ENCODE measurements around the gene JPH3.

JPH3 gene

GRCh38 chr16:87601401-87601981 is 817 bp upstream of the JPH3 start:
- no peak for DNase-seq

- DNase-seq = peak; percentile 29 to 32
Measured at GRCh38 chr16:87602821-87603683, 744 bp downstream of the JPH3 start.

- peak in 1 of 2 experiments; percentile 25 for DNase-seq
Measured at GRCh38 chr16:87603684-87604633, 1.7 kb downstream of the JPH3 start.

- no peak for DNase-seq
Measured at GRCh38 chr16:87604634-87605111, 2.4 kb downstream of the JPH3 start.

- DNase-seq = no peak
Measured at GRCh38 chr16:87607223-87607622, 4.9 kb downstream of the JPH3 start.

GRCh38 chr16:87607871-87608270 is 5.6 kb downstream of the JPH3 start:
- no peak for DNase-seq

- DNase-seq = peak; percentile 55 to 58
Measured at GRCh38 chr16:87608400-87608985, 6.2 kb downstream of the JPH3 start.

- DNase-seq = no peak
Measured at GRCh38 chr16:87610026-87610425, 7.7 kb downstream of the JPH3 start.

- DNase-seq = no peak
Measured at GRCh38 chr16:87611456-87611855, 9.1 kb downstream of the JPH3 start.

- no peak for DNase-seq
Measured at GRCh38 chr16:87613961-87614360, 11.7 kb downstream of the JPH3 start.

GRCh38 chr16:87615621-87616041 is 13.3 kb downstream of the JPH3 start:
- DNase-seq = no peak

- DNase-seq = no peak
Measured at GRCh38 chr16:87616556-87616955, 14.2 kb downstream of the JPH3 start.

- DNase-seq = no peak
Measured at GRCh38 chr16:87618216-87618615, 15.9 kb downstream of the JPH3 start.

- no peak for DNase-seq
Measured at GRCh38 chr16:87619360-87620200, 17.3 kb downstream of the JPH3 start.

GRCh38 chr16:87620201-87620495 is 17.8 kb downstream of the JPH3 start:
- DNase-seq = no peak

- DNase-seq = no peak
Measured at GRCh38 chr16:87621550-87621829, 19.2 kb downstream of the JPH3 start.

GRCh38 chr16:87621976-87622713 is 19.8 kb downstream of the JPH3 start:
- DNase-seq = no peak

- DNase-seq = no peak
Measured at GRCh38 chr16:87622756-87623319, 20.5 kb downstream of the JPH3 start.

- no peak for DNase-seq
Measured at GRCh38 chr16:87625241-87625797, 23.0 kb downstream of the JPH3 start.

- DNase-seq = no peak
Measured at GRCh38 chr16:87626401-87626800, 24.1 kb downstream of the JPH3 start.

GRCh38 chr16:87626905-87627304 is 24.6 kb downstream of the JPH3 start:
- no peak for DNase-seq

Data from activated T-cell treated with anti-CD3 and anti-CD28 coated beads, Interleukin-2, amount 50 U/mL, for 48 hours (primary cell).